Sigmoid colon (tissue), 4 donors: ENCODE measurements around the gene TMEM229B.

Source experiments
- CTCF ChIP-seq, 4 experiments: fragments of 450-650 bp in 3 of 4; fragments of 200-600 bp in 1 of 4; IDR thresholded peaks; one replicate each; pipeline ENCODE4 v1.5.1; 2016 to 2019; ENCODE audit warnings: antibody characterized with exemption in 4 of 4, mild to moderate bottlenecking in 3 of 4, moderate library complexity in 2 of 4
- EP300 ChIP-seq, 4 donors: sonication (generic); formaldehyde crosslinking; IDR thresholded peaks; one replicate each; pipeline ENCODE4 v1.6.1; 2017; ENCODE audit warnings: antibody characterized with exemption in 4 of 4
- POLR2A ChIP-seq, 2 donors: fragments of 450-650 bp; IDR thresholded peaks; one replicate each; pipeline ENCODE4 v1.6.1; 2016; ENCODE audit warnings: antibody characterized with exemption in 2 of 2, mild to moderate bottlenecking in 2 of 2, moderate library complexity in 2 of 2
- POLR2AphosphoS5 ChIP-seq, 4 donors: sonication (generic); formaldehyde crosslinking; IDR thresholded peaks; one replicate each; pipeline ENCODE4 v1.6.1; 2017; ENCODE audit warnings: antibody characterized with exemption in 4 of 4

- TF ChIP-seq CTCF (IDR thresholded peaks at IDR 0.05) (no peak), POLR2A (IDR thresholded peaks at IDR 0.05) (no peak), POLR2AphosphoS5 (IDR thresholded peaks at IDR 0.05) (no peak), EP300 (IDR thresholded peaks at IDR 0.05) (no peak)
Observed at GRCh38 chr14:67423424-67423823, 65.1 kb downstream of the TMEM229B start.
